IMR-90 (cell line): ENCODE measurements around the gene CLCF1. TPM values are rescaled to one million over a fixed set of nuclear protein-coding genes. Genes with fewer than 3 reads are reported as not detected.

ENCODE experiments used
- ATAC-seq: fragments of 200-7000 bp; cut with Tn5 transposase; 2 replicates; pipeline ENCODE4 v1.9.1; 2020; ENCODE audit warnings: low read depth, mild to moderate bottlenecking, moderate library complexity
- BruUV-seq: library from RNA; stranded (reverse); fragments of 400-500 nt; replicated peaks from 2 replicates; lab custom pipeline; 2021; lab: Mats Ljungman, UMichigan
- CTCF ChIA-PET: fragments of 300-600 bp; formaldehyde crosslinking; extraction: SDS; loops from one replicate; lab custom pipeline; 2021; ENCODE audit warnings: antibody characterized with exemption; lab: Yijun Ruan, JAX
- POLR2A ChIA-PET: fragments of 300-600 bp; sonication (Branson Sonifier 250); formaldehyde crosslinking; loops from one replicate; lab custom pipeline; 2022; ENCODE audit warnings: antibody characterized with exemption; ENCODE audit not compliant: unreplicated experiment; lab: Charles Lee
- DNase-seq: peaks from one replicate; pipeline ENCODE4 v3.0.0; 2013
- H2AFZ ChIP-seq: replicated peaks from 2 replicates; pipeline ENCODE3; 2013; ENCODE audit warnings: low read length, mild to moderate bottlenecking; ENCODE audit not compliant: poor library complexity
- H2AK5ac ChIP-seq: 2 replicates; pipeline ENCODE4 v1.6.1; 2013; ENCODE audit warnings: low read depth, low read length, inconsistent platforms
- H2AK9ac ChIP-seq: replicated peaks from 2 replicates; pipeline ENCODE3; 2013; ENCODE audit warnings: mild to moderate bottlenecking, low read depth, low read length, moderate library complexity; ENCODE audit not compliant: poor library complexity
- H2BK120ac ChIP-seq: 2 replicates; pipeline ENCODE4 v1.6.1; 2013; ENCODE audit warnings: low read depth, low read length, inconsistent platforms
- H2BK15ac ChIP-seq: 3 replicates; pipeline ENCODE4 v1.6.1; 2013; ENCODE audit warnings: low read depth, low read length, inconsistent platforms
- H2BK20ac ChIP-seq: 2 replicates; pipeline ENCODE4 v1.6.1; 2013; ENCODE audit warnings: low read depth, mild to moderate bottlenecking, inconsistent platforms, low read length, moderate library complexity
- H2BK5ac ChIP-seq: 2 replicates; pipeline ENCODE4 v1.6.1; 2013; ENCODE audit warnings: mild to moderate bottlenecking, low read depth, low read length, inconsistent platforms; ENCODE audit not compliant: poor library complexity, severe bottlenecking
- H3K14ac ChIP-seq: replicated peaks from 2 replicates; pipeline ENCODE4 v1.6.1; 2013; ENCODE audit warnings: low read depth, low read length, inconsistent platforms
- H3K18ac ChIP-seq: 2 replicates; pipeline ENCODE4 v1.6.1; 2013; ENCODE audit warnings: low read depth, low read length, control low read depth
- H3K23ac ChIP-seq: 2 replicates; pipeline ENCODE4 v1.6.1; 2013; ENCODE audit warnings: low read depth, low read length, inconsistent platforms
- H3K27ac ChIP-seq: 2 replicates; pipeline ENCODE4 v1.5.1; 2013; ENCODE audit warnings: mild to moderate bottlenecking, control low read depth, low read length; ENCODE audit not compliant: insufficient read depth
- H3K27me3 ChIP-seq: 2 replicates; pipeline ENCODE4 v1.6.1; 2013; ENCODE audit warnings: low read length; ENCODE audit not compliant: control insufficient read depth, insufficient read depth
- H3K36me3 ChIP-seq: 2 replicates; pipeline ENCODE4 v1.6.1; 2013; ENCODE audit warnings: low read length, mixed read lengths; ENCODE audit not compliant: control insufficient read depth, insufficient read depth
- H3K4ac ChIP-seq: 2 replicates; pipeline ENCODE4 v1.6.1; 2013; ENCODE audit warnings: low read depth, low read length, inconsistent platforms
- H3K4me1 ChIP-seq: 2 replicates; pipeline ENCODE4 v1.6.1; 2013; ENCODE audit warnings: low read length, mixed read lengths; ENCODE audit not compliant: control insufficient read depth, insufficient read depth
- H3K4me2 ChIP-seq: 2 replicates; pipeline ENCODE4 v1.6.1; 2013; ENCODE audit warnings: low read depth, mild to moderate bottlenecking, control low read depth, low read length, moderate library complexity
- H3K4me3 ChIP-seq: 2 replicates; pipeline ENCODE4 v1.5.1; 2013; ENCODE audit warnings: low read depth, mild to moderate bottlenecking, control low read depth, low read length, moderate library complexity; ENCODE audit not compliant: insufficient read depth
- H3K56ac ChIP-seq: 2 replicates; pipeline ENCODE4 v1.6.1; 2013; ENCODE audit warnings: low read length, inconsistent platforms; ENCODE audit not compliant: insufficient read depth; ENCODE audit errors: extremely low read depth
- H3K79me1 ChIP-seq, 2 experiments: 2 replicates each; pipeline ENCODE4 v1.6.1; 2013; ENCODE audit warnings: low read length in 2 of 2, inconsistent platforms in 1 of 2, low read depth in 1 of 2
- H3K9ac ChIP-seq: 2 replicates; pipeline ENCODE4 v1.6.1; 2013; ENCODE audit warnings: low read depth, low read length, control low read depth
- H3K9me1 ChIP-seq: 2 replicates; pipeline ENCODE4 v1.6.1; 2013; ENCODE audit warnings: low read length, inconsistent platforms; ENCODE audit not compliant: insufficient read depth
- H3K9me3 ChIP-seq: 2 replicates; pipeline ENCODE4 v1.6.1; 2013; ENCODE audit warnings: low read length; ENCODE audit not compliant: control insufficient read depth, insufficient read depth
- H4K20me1 ChIP-seq: 2 replicates; pipeline ENCODE4 v1.6.1; 2013; ENCODE audit warnings: low read length, inconsistent platforms; ENCODE audit not compliant: insufficient read depth
- H4K5ac ChIP-seq: 2 replicates; pipeline ENCODE4 v1.6.1; 2013; ENCODE audit warnings: mild to moderate bottlenecking, low read depth, low read length, control low read depth
- H4K8ac ChIP-seq, 2 experiments: 2 replicates each; pipeline ENCODE4 v1.6.1; 2013; ENCODE audit warnings: low read depth in 2 of 2, low read length in 2 of 2, control low read depth in 1 of 2, inconsistent platforms in 1 of 2
- H4K91ac ChIP-seq: 2 replicates; pipeline ENCODE4 v1.6.1; 2013; ENCODE audit warnings: low read depth, low read length, inconsistent platforms; ENCODE audit not compliant: insufficient read depth
- BHLHE40 ChIP-seq: fragments of 150-350 bp; IDR thresholded peaks from 2 replicates; pipeline ENCODE4 v1.6.1; 2016; ENCODE audit warnings: mild to moderate bottlenecking, low read depth, low read length
- CEBPB ChIP-seq: IDR thresholded peaks from 2 replicates; pipeline ENCODE4 v1.6.1; 2012; ENCODE audit warnings: low read depth, low read length, improper control_type of control experiment
- MAFK ChIP-seq: IDR thresholded peaks from 2 replicates; pipeline ENCODE4 v1.6.1; 2012; ENCODE audit warnings: low read depth, low read length, improper control_type of control experiment
- MAZ ChIP-seq: IDR thresholded peaks from 2 replicates; pipeline ENCODE4 v1.6.1; 2012; ENCODE audit warnings: low read depth, mild to moderate bottlenecking, low read length, improper control_type of control experiment, moderate library complexity, borderline replicate concordance
- NFE2L2 ChIP-seq: fragments of 150-350 bp; IDR thresholded peaks from 2 replicates; pipeline ENCODE4 v1.6.1; 2016; ENCODE audit warnings: low read depth, mild to moderate bottlenecking, low read length
- RAD21 ChIP-seq: IDR thresholded peaks from 2 replicates; pipeline ENCODE4 v1.6.1; 2012; ENCODE audit warnings: low read length, improper control_type of control experiment
- RFX5 ChIP-seq: IDR thresholded peaks from 2 replicates; pipeline ENCODE4 v1.8.0; 2012; ENCODE audit warnings: low read depth, mild to moderate bottlenecking, low read length, moderate library complexity
- WGBS, 2 experiments: methylation state at CpG; one replicate each; pipeline versions ENCODE4 v1.1.5 to v1.1.7; 2013; ENCODE audit warnings: missing lambda C conversion rate in 2 of 2; ENCODE audit not compliant: insufficient read length in 1 of 2; ENCODE audit errors: extremely low coverage in 2 of 2; 5-methylcytosine and 5-hydroxymethylcytosine counted together
- dilution Hi-C: fragments of 300-500 bp; cut with HindIII; formaldehyde crosslinking; loops from one replicate; pipeline ENCODE4 v1.14.3; 2018; ENCODE audit warnings: low sequenced_read_pairs; ENCODE audit not compliant: unreplicated experiment
- in situ Hi-C: fragments of 300-500 bp; cut with MboI; formaldehyde crosslinking; loops from 3 replicates; pipeline ENCODE4 v1.14.3; 2019; ENCODE audit warnings: low sequenced_read_pairs, inconsistent platforms, mixed read lengths
- intact Hi-C: fragments of 100-400 bp; cut with micrococcal nuclease; formaldehyde crosslinking; loops from 2 replicates; pipeline ENCODE4 v1.10.0; 2022
- polyA plus RNA-seq, 3 experiments: library from polyadenylated mRNA; depleted of rRNA; stranded (reverse); fragments of >200 nt; gene quantifications; 2 replicates each; pipeline ENCODE4 v1.2.3, GENCODE V29; 2012; ENCODE audit warnings: low replicate concordance in 1 of 3
- total RNA-seq: library from RNA; depleted of rRNA; stranded (reverse); fragments of >200 nt; gene quantifications from 2 replicates; pipeline ENCODE4 v1.2.3, GENCODE V29; 2012
- TF ChIP-seq, protein P1 (sequence below): conservative IDR thresholded peaks from 2 replicates; pipeline ENCODE4 v1.5.1; 2012; ENCODE audit warnings: mild to moderate bottlenecking, low read depth, low read length, improper control_type of control experiment
- TF ChIP-seq, protein P2 (sequence below): fragments of 150-350 bp; IDR thresholded peaks from 2 replicates; pipeline ENCODE4 v1.6.1; 2017; ENCODE audit warnings: mild to moderate bottlenecking, antibody characterized with exemption, low read length, low read depth

CLCF1 gene
- total and polyA plus RNA-seq, 2 of the 4 experiments (the other 2 are of a cell fraction), result 5.6 to 27.8 TPM

DNA sequence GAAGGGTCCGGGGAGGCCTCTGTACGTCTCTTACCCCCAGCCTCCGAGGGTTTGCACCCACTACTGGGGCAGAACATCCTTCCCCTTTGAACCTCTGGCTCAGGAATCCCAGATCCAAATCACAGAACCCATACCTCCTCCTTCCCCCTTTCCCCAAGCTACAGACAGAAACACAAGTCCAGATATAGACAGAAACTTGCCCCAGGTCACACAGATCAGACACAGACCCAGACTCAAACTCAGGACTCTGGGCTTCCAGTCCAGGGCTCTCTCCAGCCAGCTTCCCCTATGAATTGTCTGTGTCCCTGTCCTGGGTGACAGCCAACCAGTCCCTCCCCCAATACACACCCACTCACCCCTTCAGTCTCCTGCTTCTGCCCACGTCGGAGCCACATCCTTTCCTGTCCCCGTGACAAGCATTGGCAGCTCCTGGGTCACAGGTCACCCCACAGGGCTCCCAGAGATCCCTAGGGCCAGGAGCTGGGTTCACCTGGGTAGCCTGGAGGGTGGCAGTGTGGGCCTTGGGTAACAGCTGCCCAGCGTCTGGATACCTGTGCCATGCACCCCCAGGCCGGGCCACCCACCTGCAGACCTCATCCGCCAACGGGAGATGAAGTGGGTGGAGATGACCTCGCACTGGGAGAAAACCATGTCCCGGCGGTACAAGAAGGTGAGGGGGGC lies 31.3 kb upstream of the CLCF1 start:
- dilution Hi-C loops, result no loop called here
- in situ Hi-C loops, result no loop called here
- no peak overlapping the region for H3K4me3 ChIP-seq
- no peaks in the 10 kb centered on the region for H3K9me1 ChIP-seq
- H2AK9ac ChIP-seq, result no peak overlapping the region
- no peaks in the 10 kb centered on the region for H3K9me3 ChIP-seq
- H2AK5ac ChIP-seq, result no peak overlapping the region
- POLR2A ChIA-PET, result no interaction called here
- no peak overlapping the region for H3K14ac ChIP-seq
- intact Hi-C loops, result no loop called here
- H4K20me1 ChIP-seq, result peaks cover 14% of the 10 kb centered on the region
- H2BK120ac ChIP-seq, result no peak overlapping the region
- no peak for TF ChIP-seq RFX5
- TF ChIP-seq, protein P1, sequence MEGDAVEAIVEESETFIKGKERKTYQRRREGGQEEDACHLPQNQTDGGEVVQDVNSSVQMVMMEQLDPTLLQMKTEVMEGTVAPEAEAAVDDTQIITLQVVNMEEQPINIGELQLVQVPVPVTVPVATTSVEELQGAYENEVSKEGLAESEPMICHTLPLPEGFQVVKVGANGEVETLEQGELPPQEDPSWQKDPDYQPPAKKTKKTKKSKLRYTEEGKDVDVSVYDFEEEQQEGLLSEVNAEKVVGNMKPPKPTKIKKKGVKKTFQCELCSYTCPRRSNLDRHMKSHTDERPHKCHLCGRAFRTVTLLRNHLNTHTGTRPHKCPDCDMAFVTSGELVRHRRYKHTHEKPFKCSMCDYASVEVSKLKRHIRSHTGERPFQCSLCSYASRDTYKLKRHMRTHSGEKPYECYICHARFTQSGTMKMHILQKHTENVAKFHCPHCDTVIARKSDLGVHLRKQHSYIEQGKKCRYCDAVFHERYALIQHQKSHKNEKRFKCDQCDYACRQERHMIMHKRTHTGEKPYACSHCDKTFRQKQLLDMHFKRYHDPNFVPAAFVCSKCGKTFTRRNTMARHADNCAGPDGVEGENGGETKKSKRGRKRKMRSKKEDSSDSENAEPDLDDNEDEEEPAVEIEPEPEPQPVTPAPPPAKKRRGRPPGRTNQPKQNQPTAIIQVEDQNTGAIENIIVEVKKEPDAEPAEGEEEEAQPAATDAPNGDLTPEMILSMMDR, result no peak
- TF ChIP-seq NFE2L2, result no peak
- TF ChIP-seq, protein P2, sequence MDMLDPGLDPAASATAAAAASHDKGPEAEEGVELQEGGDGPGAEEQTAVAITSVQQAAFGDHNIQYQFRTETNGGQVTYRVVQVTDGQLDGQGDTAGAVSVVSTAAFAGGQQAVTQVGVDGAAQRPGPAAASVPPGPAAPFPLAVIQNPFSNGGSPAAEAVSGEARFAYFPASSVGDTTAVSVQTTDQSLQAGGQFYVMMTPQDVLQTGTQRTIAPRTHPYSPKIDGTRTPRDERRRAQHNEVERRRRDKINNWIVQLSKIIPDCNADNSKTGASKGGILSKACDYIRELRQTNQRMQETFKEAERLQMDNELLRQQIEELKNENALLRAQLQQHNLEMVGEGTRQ, result no peak
- no peak for TF ChIP-seq MAFK
- TF ChIP-seq RAD21, result no peak
- TF ChIP-seq MAZ, result no peak
- TF ChIP-seq BHLHE40, result no peak
- no peak for TF ChIP-seq CEBPB
- no peak overlapping the region for H4K5ac ChIP-seq
- no peak overlapping the region for H2BK15ac ChIP-seq
- H3K56ac ChIP-seq, result no peak overlapping the region
- 54% methylated on average over 2 of the region's 13 CpGs; no CpG with 5 or more reads in 1 of the 2 experiments for WGBS, 2 experiments
- no peak overlapping the region for H4K8ac ChIP-seq
- H3K27me3 ChIP-seq, result peaks cover 24% of the 10 kb centered on the region
- no peak overlapping the region for H2BK20ac ChIP-seq
- H3K9ac ChIP-seq, result no peak overlapping the region
- no peak for ATAC-seq
- BruUV-seq, result no TSS peak
- no peak overlapping the region for H3K23ac ChIP-seq
- H3K4ac ChIP-seq, result no peak overlapping the region
- CTCF ChIA-PET, result no interaction called here
- H2BK5ac ChIP-seq, result no peak overlapping the region
- H3K27ac ChIP-seq, result no peak overlapping the region
- peaks cover 8 to 15% of the 10 kb centered on the region in 2 experiments; a peak in 3 of 4 replicates for H3K79me1 ChIP-seq
- no peak overlapping the region for H2AFZ ChIP-seq
- peaks cover 11% of the 10 kb centered on the region for H3K4me1 ChIP-seq
- H3K18ac ChIP-seq, result no peak overlapping the region
- peaks cover 7% of the 10 kb centered on the region; the same call in 1 of the 2 replicates for H3K36me3 ChIP-seq
- DNase-seq, result no peak
- H3K4me2 ChIP-seq, result no peak overlapping the region
- H4K91ac ChIP-seq, result no peak overlapping the region
